B cell (primary cell): ENCODE measurements around the gene CCDC30. TPM values are rescaled to one million over a fixed set of nuclear protein-coding genes. Genes with fewer than 3 reads are reported as not detected.

Experiments
- ATAC-seq: fragments of 200-7000 bp; cut with Tn5 transposase; one replicate; pipeline ENCODE4 v1.10.0; 2021; ENCODE audit warnings: low read depth, mild to moderate bottlenecking, moderate number of reproducible peaks, moderate library complexity
- CTCF ChIA-PET: fragments of 350-600 bp; sonication (Branson Sonifier 250); formaldehyde crosslinking; loops from one replicate; lab custom pipeline; 2021; ENCODE audit warnings: antibody characterized with exemption, inconsistent platforms; lab: Charles Lee
- POLR2A ChIA-PET: fragments of 350-600 bp; sonication (Branson Sonifier 250); formaldehyde crosslinking; loops from one replicate; lab custom pipeline; 2021; ENCODE audit warnings: antibody characterized with exemption; lab: Charles Lee
- DNase-seq: peaks from one replicate; pipeline ENCODE4 v3.0.0; 2013
- H2AFZ ChIP-seq: 2 replicates; pipeline ENCODE4 v1.6.1; 2012; ENCODE audit warnings: mild to moderate bottlenecking, low read depth, low read length; ENCODE audit not compliant: insufficient read depth, poor library complexity, severe bottlenecking
- H3K27ac ChIP-seq, 2 donors: 1 replicate in 1 of 2; 2 replicates in 1 of 2; pipeline ENCODE4 v1.5.1; 2012 to 2013; ENCODE audit warnings: low read length in 2 of 2, mild to moderate bottlenecking in 2 of 2, moderate library complexity in 1 of 2
- H3K27me3 ChIP-seq, 4 experiments: fragments of 200-600 bp in 1 of 4; sonication (generic) in 1 of 4; replicated peaks in 1 of 4; 1 replicate in 2 of 4; 2 replicates in 2 of 4; pipeline versions ENCODE4 v1.6.1 to v1.7.0; 2013 to 2016; ENCODE audit warnings: low read length in 3 of 4, mild to moderate bottlenecking in 2 of 4, mixed read lengths in 1 of 4, moderate library complexity in 1 of 4; ENCODE audit not compliant: insufficient read depth in 4 of 4, control insufficient read depth in 3 of 4; ENCODE audit errors: control extremely low read depth in 1 of 4
- H3K36me3 ChIP-seq, 2 experiments: replicated peaks in 1 of 2; 1 replicate in 1 of 2; 2 replicates in 1 of 2; pipeline versions ENCODE4 v1.6.1 to v1.7.1; 2013; ENCODE audit warnings: low read length in 1 of 2; ENCODE audit not compliant: insufficient read depth in 2 of 2, control insufficient read depth in 1 of 2; ENCODE audit errors: control extremely low read depth in 1 of 2, extremely low read depth in 1 of 2
- H3K4me1 ChIP-seq, 2 donors: fragments of 200-600 bp in 1 of 2; sonication (generic) in 1 of 2; 1 replicate in 1 of 2; 2 replicates in 1 of 2; pipeline versions ENCODE4 v1.5.1 to v1.6.1; 2013 to 2017; ENCODE audit warnings: low read length in 2 of 2; ENCODE audit not compliant: control insufficient read depth in 2 of 2, insufficient read depth in 2 of 2
- H3K4me2 ChIP-seq: replicated peaks from 2 replicates; pipeline ENCODE3; 2012; ENCODE audit warnings: mild to moderate bottlenecking, low read depth, low read length; ENCODE audit not compliant: poor library complexity, severe bottlenecking
- H3K4me3 ChIP-seq, 5 experiments: fragments of 200-600 bp in 1 of 5; sonication (generic) in 1 of 5; 1 replicate in 3 of 5; 2 replicates in 2 of 5; pipeline versions ENCODE4 v1.5.1 to v1.7.0; 2011 to 2016; ENCODE audit warnings: low read length in 4 of 5, mild to moderate bottlenecking in 4 of 5, low read depth in 2 of 5, control low read depth in 1 of 5, moderate library complexity in 1 of 5; ENCODE audit not compliant: insufficient read depth in 1 of 5; ENCODE audit errors: control extremely low read depth in 1 of 5, extremely low read depth in 1 of 5
- H3K79me2 ChIP-seq: fragments of 200-600 bp; sonication (generic); one replicate; pipeline ENCODE4 v1.6.0; 2016; ENCODE audit warnings: low read length; ENCODE audit not compliant: control insufficient read depth, insufficient read depth
- H3K9ac ChIP-seq: fragments of 200-600 bp; sonication (generic); 2 replicates; pipeline ENCODE4 v1.6.1; 2017; ENCODE audit warnings: mild to moderate bottlenecking, low read length, moderate library complexity
- H3K9me3 ChIP-seq, 3 donors: one replicate each; pipeline versions ENCODE4 v1.6.1 to v1.7.1; 2013; ENCODE audit warnings: low read length in 2 of 3; ENCODE audit not compliant: control insufficient read depth in 2 of 3, insufficient read depth in 1 of 3; ENCODE audit errors: control extremely low read depth in 1 of 3
- H4K20me1 ChIP-seq: 2 replicates; pipeline ENCODE4 v1.6.0; 2012; ENCODE audit warnings: mild to moderate bottlenecking, low read length; ENCODE audit not compliant: insufficient read depth, control insufficient read depth, poor library complexity, severe bottlenecking
- H3K27ac Mint-ChIP-seq: one replicate; pipeline ENCODE4 v1.8.0; 2021; ENCODE audit warnings: mixed read lengths
- H3K27me3 Mint-ChIP-seq: one replicate; pipeline ENCODE4 v1.8.0; 2021; ENCODE audit warnings: mixed read lengths
- H3K4me1 Mint-ChIP-seq: one replicate; pipeline ENCODE4 v1.8.0; 2021; ENCODE audit warnings: mixed read lengths
- H3K4me3 Mint-ChIP-seq: one replicate; pipeline ENCODE4 v1.8.0; 2021; ENCODE audit warnings: mixed read lengths
- H3K9me3 Mint-ChIP-seq: one replicate; pipeline ENCODE4 v1.8.0; 2022; ENCODE audit warnings: mixed read lengths; ENCODE audit not compliant: insufficient read depth
- CTCF ChIP-seq: fragments of 200-600 bp; IDR thresholded peaks from one replicate; pipeline ENCODE4 v1.8.0; 2022; ENCODE audit warnings: antibody characterized with exemption, mild to moderate bottlenecking
- EZH2 ChIP-seq: IDR thresholded peaks from 2 replicates; pipeline ENCODE4 v1.6.1; 2012; ENCODE audit warnings: borderline replicate concordance, low read depth, mild to moderate bottlenecking, moderate library complexity, low read length; ENCODE audit not compliant: insufficient read depth, poor library complexity, severe bottlenecking
- WGBS: methylation state at CpG from one replicate; pipeline ENCODE4 v1.1.5; 2013; ENCODE audit warnings: missing lambda C conversion rate; ENCODE audit not compliant: insufficient coverage; 5-methylcytosine and 5-hydroxymethylcytosine counted together
- intact Hi-C: fragments of 100-400 bp; cut with micrococcal nuclease; formaldehyde crosslinking; loops from one replicate; pipeline ENCODE4 v1.10.0; 2022
- polyA plus RNA-seq: library from polyadenylated mRNA; depleted of rRNA; stranded (reverse); fragments of >200 nt; gene quantifications from 2 replicates; pipeline ENCODE4 v1.2.3, GENCODE V29; 2012
- total RNA-seq, 2 donors: library from RNA; stranded (reverse); fragments of 120-200 nt in 1 of 2; gene quantifications; 1 replicate in 1 of 2; 2 replicates in 1 of 2; pipeline versions ENCODE4 v1.2.3 to v1.2.4, GENCODE V29; 2013 to 2022

CCDC30 gene
- total and polyA plus RNA-seq, 2 donors (not counting 1 experiment from before 2014, with no cell fraction given), result 1.4 to 7.4 TPM

GRCh38 chr1:42674682-42675081 lies 211.6 kb downstream of the CCDC30 start:
- Mint-ChIP-seq H3K27me3 (no peaks in the 10 kb centered on the region), H3K4me3 (no peak overlapping the region), H3K27ac (no peak overlapping the region), H3K4me1 (no peaks in the 10 kb centered on the region), H3K9me3 (no peaks in the 10 kb centered on the region)
- intact Hi-C loops, result no loop called here
- no peaks in the 10 kb centered on the region for H3K79me2 ChIP-seq
- H3K4me2 ChIP-seq, result no peak overlapping the region
- no peaks in the 10 kb centered on the region for H4K20me1 ChIP-seq
- H2AFZ ChIP-seq, result no peak overlapping the region
- H3K36me3 ChIP-seq, result peaks cover 0 to 24% of the 10 kb centered on the region in 2 experiments
- ChIA-PET POLR2A (no interaction called here), CTCF (no interaction called here)
- TF ChIP-seq CTCF (no peak), EZH2 (no peak)
- no peaks in the 10 kb centered on the region for H3K4me1 ChIP-seq
- no peak for ATAC-seq
- H3K27ac ChIP-seq, result no peak overlapping the region
- no peaks in the 10 kb centered on the region for H3K27me3 ChIP-seq
- DNase-seq, result no peak
- H3K4me3 ChIP-seq, result no peak overlapping the region
- WGBS, result no CpG with 5 or more reads among the region's 1 CpG
- no peaks in the 10 kb centered on the region for H3K9me3 ChIP-seq
- no peak overlapping the region for H3K9ac ChIP-seq

GRCh38 chr1:42675467-42675866 lies 212.4 kb downstream of the CCDC30 start:
- no peak overlapping the region for H3K27ac ChIP-seq
- Mint-ChIP-seq H3K27me3 (no peaks in the 10 kb centered on the region), H3K27ac (no peak overlapping the region), H3K4me3 (no peak overlapping the region), H3K4me1 (peaks cover 1% of the 10 kb centered on the region), H3K9me3 (no peaks in the 10 kb centered on the region)
- H3K9me3 ChIP-seq, result no peaks in the 10 kb centered on the region
- WGBS, result 94% methylated on average over 2 of the region's 3 CpGs
- ATAC-seq (no peak), DNase-seq (no peak)
- H2AFZ ChIP-seq, result no peak overlapping the region
- H3K79me2 ChIP-seq, result peaks cover 7% of the 10 kb centered on the region
- no peak overlapping the region for H3K4me3 ChIP-seq
- ChIA-PET POLR2A (no interaction called here), CTCF (interaction anchor here (0.6 kb wide), 1 partner anchor 12 kb away, joined by 3 read pairs; no protein-coding TSS in a partner anchor)
- no peaks in the 10 kb centered on the region for H3K27me3 ChIP-seq
- H3K36me3 ChIP-seq, result peaks cover 0 to 16% of the 10 kb centered on the region in 2 experiments
- H4K20me1 ChIP-seq, result no peaks in the 10 kb centered on the region
- intact Hi-C loops, result no loop called here
- no peak overlapping the region for H3K9ac ChIP-seq
- TF ChIP-seq EZH2, result no peak
- TF ChIP-seq CTCF, result no peak
- no peak overlapping the region for H3K4me2 ChIP-seq
- H3K4me1 ChIP-seq, result peaks cover 0 to 2% of the 10 kb centered on the region in 2 donors
